PC-9 (cell line): ENCODE measurements around the gene PGC. TPM values are rescaled to one million over a fixed set of nuclear protein-coding genes. Genes with fewer than 3 reads are reported as not detected.

Source experiments
- BruUV-seq: library from RNA; stranded (reverse); fragments of 400-500 nt; replicated peaks from 2 replicates; lab custom pipeline; 2021; lab: Mats Ljungman, UMichigan
- CTCF ChIA-PET: fragments of 300-600 bp; sonication (Branson Sonifier 250); formaldehyde crosslinking; loops from one replicate; lab custom pipeline; 2022; ENCODE audit warnings: antibody characterized with exemption; lab: Charles Lee
- POLR2A ChIA-PET: fragments of 300-600 bp; sonication (Branson Sonifier 250); formaldehyde crosslinking; loops from one replicate; lab custom pipeline; 2022; ENCODE audit warnings: antibody characterized with exemption; ENCODE audit not compliant: unreplicated experiment; lab: Charles Lee
- DNase-seq, 2 experiments: peaks; one replicate each; pipeline versions ENCODE4 v3.0.0 to v3.0.0-alpha.2; 2015 to 2022; ENCODE audit warnings: mixed read lengths in 1 of 2
- H2AFZ ChIP-seq: fragments of 200-600 bp; sonication (generic); 2 replicates; pipeline ENCODE4 v1.8.1; 2017; ENCODE audit warnings: antibody characterized with exemption
- H3F3A ChIP-seq: fragments of 200-600 bp; sonication (generic); 2 replicates; pipeline ENCODE4 v1.8.1; 2017; ENCODE audit warnings: antibody characterized with exemption, mild to moderate bottlenecking, low read depth; ENCODE audit not compliant: insufficient read depth
- H3K27ac ChIP-seq: fragments of 200-600 bp; sonication (generic); 2 replicates; pipeline ENCODE4 v1.6.1; 2016; ENCODE audit warnings: mixed run types
- H3K27me3 ChIP-seq: fragments of 200-600 bp; sonication (generic); 2 replicates; pipeline ENCODE4 v1.6.1; 2016; ENCODE audit warnings: low read depth, mixed run types; ENCODE audit not compliant: insufficient read depth
- H3K36me3 ChIP-seq: fragments of 200-600 bp; sonication (generic); 2 replicates; pipeline ENCODE4 v1.6.1; 2016; ENCODE audit warnings: low read depth, mixed run types
- H3K4me1 ChIP-seq: fragments of 200-600 bp; sonication (generic); replicated peaks from 2 replicates; pipeline ENCODE4 v1.6.1; 2016; ENCODE audit warnings: mixed run types; ENCODE audit not compliant: insufficient read depth
- H3K4me2 ChIP-seq: fragments of 200-600 bp; sonication (generic); 2 replicates; pipeline ENCODE4 v1.6.1; 2017; ENCODE audit warnings: mixed run types
- H3K4me3 ChIP-seq: fragments of 200-600 bp; sonication (generic); 2 replicates; pipeline ENCODE4 v1.6.1; 2016; ENCODE audit warnings: mixed run types
- H3K79me2 ChIP-seq: fragments of 200-600 bp; sonication (generic); 2 replicates; pipeline ENCODE4 v1.6.1; 2017; ENCODE audit warnings: low read depth, mixed run types
- H3K9me2 ChIP-seq: fragments of 200-600 bp; sonication (generic); 2 replicates; pipeline ENCODE4 v1.8.1; 2017; ENCODE audit warnings: mild to moderate bottlenecking; ENCODE audit not compliant: insufficient read depth
- H3K9me3 ChIP-seq: fragments of 200-600 bp; sonication (generic); 2 replicates; pipeline ENCODE4 v1.8.1; 2016; ENCODE audit warnings: low read depth; ENCODE audit not compliant: insufficient read depth
- H4K20me1 ChIP-seq: fragments of 200-600 bp; sonication (generic); 2 replicates; pipeline ENCODE4 v1.8.1; 2017; ENCODE audit not compliant: insufficient read depth
- CTCF ChIP-seq: fragments of 200-600 bp; sonication (generic); conservative IDR thresholded peaks from 2 replicates; pipeline ENCODE4 v1.6.1; 2017; ENCODE audit warnings: mixed run types, antibody characterized with exemption, mild to moderate bottlenecking, moderate library complexity
- EZH2 ChIP-seq: fragments of 200-600 bp; sonication (generic); IDR thresholded peaks from 2 replicates; pipeline ENCODE4 v1.8.0; 2017; ENCODE audit warnings: antibody characterized with exemption, low read depth
- intact Hi-C: fragments of 100-400 bp; cut with micrococcal nuclease; formaldehyde crosslinking; loops from one replicate; pipeline ENCODE4 v1.10.0; 2022; ENCODE audit not compliant: unreplicated experiment
- total RNA-seq: library from RNA; stranded (reverse); gene quantifications from 2 replicates; pipeline ENCODE4 v1.2.3, GENCODE V29; 2021

PGC gene
- total RNA-seq, 1 experiment from 2014 or later, result not detected

- no peak overlapping the region for H2AFZ ChIP-seq
- POLR2A ChIA-PET, result interaction anchor here (0.5 kb wide), 1 partner anchor 384 kb away, joined by 14 read pairs; no protein-coding TSS in a partner anchor
- no peaks in the 10 kb centered on the region; the same call in 1 of the 2 replicates for H4K20me1 ChIP-seq
- peaks cover 44% of the 10 kb centered on the region for H3F3A ChIP-seq
- intact Hi-C loops, result no loop called here
- no peak overlapping the region for H3K4me2 ChIP-seq
- CTCF ChIA-PET, result interaction anchor here (1.1 kb wide), 1 partner anchor 250 kb away, joined by 3 read pairs; no protein-coding TSS in a partner anchor
- peaks cover 14% of the 10 kb centered on the region for H3K4me1 ChIP-seq
- no peaks in the 10 kb centered on the region for H3K27me3 ChIP-seq
- H3K4me3 ChIP-seq, result no peak overlapping the region
- no peaks in the 10 kb centered on the region for H3K9me2 ChIP-seq
- peaks cover 28% of the 10 kb centered on the region for H3K36me3 ChIP-seq
- peaks cover 37% of the 10 kb centered on the region for H3K79me2 ChIP-seq
- no peaks in the 10 kb centered on the region for H3K9me3 ChIP-seq
- no TSS peak for BruUV-seq
- DNase-seq, result no peak
- H3K27ac ChIP-seq, result no peak overlapping the region
- TF ChIP-seq EZH2 (no peak), CTCF (no peak)
These were observed 44.1 kb upstream of the PGC start for GRCh38 chr6:41791305-41791704.

- H3K9me2 ChIP-seq, result no peaks in the 10 kb centered on the region
- H4K20me1 ChIP-seq, result no peaks in the 10 kb centered on the region; the same call in 1 of the 2 replicates
- H3K27ac ChIP-seq, result no peak overlapping the region
- ChIA-PET POLR2A (interaction anchor here (0.6 to 0.8 kb wide), 4 partner anchors 25 to 1103 kb away, joined by 3 to 5 read pairs (median 5); no protein-coding TSS in a partner anchor), CTCF (no interaction called here)
- no peak overlapping the region for H3K4me3 ChIP-seq
- TF ChIP-seq CTCF, result no peak
- TF ChIP-seq EZH2, result no peak
- no peak for DNase-seq
- no peaks in the 10 kb centered on the region for H3K9me3 ChIP-seq
- H3K27me3 ChIP-seq, result no peaks in the 10 kb centered on the region
- no TSS peak for BruUV-seq
- H3K4me2 ChIP-seq, result no peak overlapping the region
- intact Hi-C loops, result no loop called here
- peaks cover 28% of the 10 kb centered on the region for H3K36me3 ChIP-seq
- H3K79me2 ChIP-seq, result peaks cover 37% of the 10 kb centered on the region
- H3F3A ChIP-seq, result peaks cover 47% of the 10 kb centered on the region
- H3K4me1 ChIP-seq, result peaks cover 26% of the 10 kb centered on the region
- H2AFZ ChIP-seq, result no peak overlapping the region
These were observed 42.8 kb upstream of the PGC start for GRCh38 chr6:41790045-41790444.

- TF ChIP-seq CTCF, result no peak
- no peak for TF ChIP-seq EZH2
- no peak overlapping the region for H2AFZ ChIP-seq
- CTCF ChIA-PET, result no interaction called here
- no peaks in the 10 kb centered on the region for H3K9me3 ChIP-seq
- H3K79me2 ChIP-seq, result peaks cover 37% of the 10 kb centered on the region
- H3K27me3 ChIP-seq, result no peaks in the 10 kb centered on the region
- peaks cover 32% of the 10 kb centered on the region for H3K4me1 ChIP-seq
- no TSS peak for BruUV-seq
- intact Hi-C loops, result loop anchor here (10.0 kb wide), 1 partner anchor 935 kb away; the partner anchor contains the start of gene PRPH2
- peak overlapping the region; percentile 90; the same call in 1 of the 2 replicates for H3K4me2 ChIP-seq
- no peaks in the 10 kb centered on the region for H3K9me2 ChIP-seq
- H3F3A ChIP-seq, result peaks cover 51% of the 10 kb centered on the region
- POLR2A ChIA-PET, result interaction anchor here (0.6 kb wide), 1 partner anchor 242 kb away, joined by 5 read pairs; no protein-coding TSS in a partner anchor
- no peak for DNase-seq
- H3K36me3 ChIP-seq, result peaks cover 28% of the 10 kb centered on the region
- peak overlapping the region; percentile 1; the same call in 1 of the 2 replicates for H3K27ac ChIP-seq
- no peaks in the 10 kb centered on the region; the same call in 1 of the 2 replicates for H4K20me1 ChIP-seq
- H3K4me3 ChIP-seq, result peak overlapping the region; percentile 100; the same call in 1 of the 2 replicates
These were observed 42.2 kb upstream of the PGC start for GRCh38 chr6:41789390-41789724.
